GM19395 (cell line): ENCODE data around the gene TOMT.
"Not testable (repeated sequence)": the region's sequence is repeated elsewhere in the genome, so short reads cannot be mapped to it uniquely, and the experiment has no call there.

ENCODE experiments used
- ATAC-seq: cut with Tn5 transposase; IDR thresholded peaks from one replicate; pipeline ENCODE4 v1.9.1; 2021; ENCODE audit warnings: mild to moderate bottlenecking, moderate library complexity; ENCODE audit not compliant: unreplicated experiment

Gene TOMT

GRCh38 chr11:72123117-72123653 lies 17.5 kb downstream of the TOMT start:
- no peak for ATAC-seq

GRCh38 chr11:72124046-72124445 lies 18.3 kb downstream of the TOMT start:
- no peak for ATAC-seq

- ATAC-seq, result no peak
Measured at GRCh38 chr11:72125956-72126355, 20.2 kb downstream of the TOMT start.

GRCh38 chr11:72127923-72128322 lies 22.2 kb downstream of the TOMT start:
- ATAC-seq, result no peak

GRCh38 chr11:72129381-72129780 lies 23.7 kb downstream of the TOMT start:
- ATAC-seq, result no peak

GRCh38 chr11:72132646-72133045 lies 26.9 kb downstream of the TOMT start:
- no peak for ATAC-seq

- ATAC-seq, result not testable (repeated sequence)
Measured at GRCh38 chr11:72135473-72135872, 29.7 kb downstream of the TOMT start, which contains the start of gene FOLR3. FOLR3 (plus strand) TSS chr11:72135725; CDS start chr11:72135953, 228 bp downstream.

- ATAC-seq, result no peak
Measured at GRCh38 chr11:72135891-72136683, 30.4 kb downstream of the TOMT start.

- no peak for ATAC-seq
Measured at GRCh38 chr11:72136684-72137262, 31.0 kb downstream of the TOMT start.

- no peak for ATAC-seq
Measured at GRCh38 chr11:72138821-72139390, 33.2 kb downstream of the TOMT start.

GRCh38 chr11:72139500-72139899 lies 33.8 kb downstream of the TOMT start:
- ATAC-seq, result no peak

- ATAC-seq, result no peak
Measured at GRCh38 chr11:72140661-72141060, 34.9 kb downstream of the TOMT start.

GRCh38 chr11:72141066-72141465 lies 35.3 kb downstream of the TOMT start:
- ATAC-seq, result no peak

GRCh38 chr11:72142086-72142485 lies 36.4 kb downstream of the TOMT start:
- not testable (repeated sequence) for ATAC-seq

- not testable (repeated sequence) for ATAC-seq
Measured at GRCh38 chr11:72142543-72142942, 36.8 kb downstream of the TOMT start.

GRCh38 chr11:72144807-72145565 lies 39.3 kb downstream of the TOMT start:
- ATAC-seq, result no peak

- no peak for ATAC-seq
Measured at GRCh38 chr11:72146625-72147024, 40.9 kb downstream of the TOMT start.

GRCh38 chr11:72150882-72151281 lies 45.2 kb downstream of the TOMT start:
- no peak for ATAC-seq

GRCh38 chr11:72153874-72154273 lies 48.1 kb downstream of the TOMT start:
- not testable (repeated sequence) for ATAC-seq

GRCh38 chr11:72154816-72155215 lies 49.1 kb downstream of the TOMT start:
- no peak for ATAC-seq

GRCh38 chr11:72155751-72156150 lies 50.0 kb downstream of the TOMT start:
- no peak for ATAC-seq
